GM23338 (cell line): ENCODE measurements around the gene DENND1B. TPM values are rescaled to one million over a fixed set of nuclear protein-coding genes. Genes with fewer than 3 reads are reported as not detected.
A peak's percentile ranks its signal among the peaks of the same experiment; 100 is the strongest.

Source experiments
- ATAC-seq: fragments of 200-7000 bp; cut with Tn5 transposase; 3 replicates; pipeline ENCODE4 v1.9.1; 2020
- DNase-seq: peaks from one replicate; pipeline ENCODE4 v3.0.0-alpha.2; 2015; ENCODE audit warnings: low spot score
- H2AFZ ChIP-seq: fragments of 200-600 bp; sonication (generic); 2 replicates; pipeline ENCODE4 v1.8.0; 2016; ENCODE audit warnings: antibody characterized with exemption, mild to moderate bottlenecking, moderate library complexity
- H3F3A ChIP-seq: fragments of 200-600 bp; sonication (generic); replicated peaks from 2 replicates; pipeline ENCODE4 v1.8.0; 2017; ENCODE audit warnings: antibody characterized with exemption, mixed run types, low read depth
- H3K27ac ChIP-seq: fragments of 200-600 bp; sonication (generic); 2 replicates; pipeline ENCODE4 v1.6.1; 2016; ENCODE audit warnings: low read depth
- H3K27me3 ChIP-seq: fragments of 200-600 bp; sonication (generic); 2 replicates; pipeline ENCODE4 v1.8.0; 2016; ENCODE audit warnings: mild to moderate bottlenecking, mixed run types, moderate library complexity; ENCODE audit not compliant: insufficient read depth
- H3K36me3 ChIP-seq: fragments of 200-600 bp; sonication (generic); 2 replicates; pipeline ENCODE4 v1.8.0; 2016; ENCODE audit warnings: mild to moderate bottlenecking; ENCODE audit not compliant: insufficient read depth
- H3K4me1 ChIP-seq: fragments of 200-600 bp; sonication (generic); 2 replicates; pipeline ENCODE4 v1.8.0; 2016; ENCODE audit warnings: mild to moderate bottlenecking, moderate library complexity; ENCODE audit not compliant: insufficient read depth
- H3K4me2 ChIP-seq: fragments of 200-600 bp; sonication (generic); 2 replicates; pipeline ENCODE4 v1.7.1; 2017; ENCODE audit warnings: mixed run types
- H3K4me3 ChIP-seq: fragments of 200-600 bp; sonication (generic); 2 replicates; pipeline ENCODE4 v1.6.1; 2016; ENCODE audit warnings: mixed run types
- H3K79me2 ChIP-seq: fragments of 200-600 bp; sonication (generic); replicated peaks from 2 replicates; pipeline ENCODE4 v1.8.0; 2017; ENCODE audit warnings: mild to moderate bottlenecking; ENCODE audit not compliant: insufficient read depth
- H3K9me2 ChIP-seq: fragments of 200-600 bp; sonication (generic); 2 replicates; pipeline ENCODE4 v1.8.0; 2017; ENCODE audit not compliant: insufficient read depth
- H4K20me1 ChIP-seq: fragments of 200-600 bp; sonication (generic); replicated peaks from 2 replicates; pipeline ENCODE4 v1.8.0; 2017; ENCODE audit warnings: mild to moderate bottlenecking; ENCODE audit not compliant: insufficient read depth
- H3K27ac Mint-ChIP-seq: 2 replicates; pipeline ENCODE4 v1.8.0; 2020; ENCODE audit warnings: inconsistent platforms, mild to moderate bottlenecking, moderate library complexity, mixed read lengths
- H3K27me3 Mint-ChIP-seq: 3 replicates; pipeline ENCODE4 v1.8.0; 2022; ENCODE audit warnings: low read depth, mild to moderate bottlenecking, moderate library complexity, mixed read lengths, inconsistent platforms; ENCODE audit not compliant: insufficient read depth, poor library complexity
- H3K36me3 Mint-ChIP-seq: 3 replicates; pipeline ENCODE4 v1.8.0; 2021; ENCODE audit warnings: low read depth, mild to moderate bottlenecking, inconsistent platforms, moderate library complexity, mixed read lengths
- H3K4me1 Mint-ChIP-seq: 3 replicates; pipeline ENCODE4 v1.8.0; 2020; ENCODE audit warnings: mild to moderate bottlenecking, inconsistent platforms, mixed read lengths
- H3K4me3 Mint-ChIP-seq: 3 replicates; pipeline ENCODE4 v1.8.0; 2021; ENCODE audit warnings: moderate library complexity, mild to moderate bottlenecking, inconsistent platforms, mixed read lengths
- H3K9me3 Mint-ChIP-seq: 3 replicates; pipeline ENCODE4 v1.8.0; 2020; ENCODE audit warnings: moderate library complexity, mild to moderate bottlenecking, inconsistent platforms, mixed read lengths
- CREB1 ChIP-seq: fragments of 250-450 bp; sonication (Bioruptor Pico); IDR thresholded peaks from 2 replicates; pipeline ENCODE4 v1.5.0; 2020; ENCODE audit warnings: low read depth, mild to moderate bottlenecking, moderate library complexity
- CTCF ChIP-seq, 2 experiments: fragments of 200-600 bp in 1 of 2; sonication (generic) in 1 of 2; conservative IDR thresholded peaks; 2 replicates each; pipeline versions ENCODE4 v1.5.1 to v1.6.1; 2016 to 2017; ENCODE audit warnings: antibody characterized with exemption in 2 of 2, low read depth in 2 of 2, mild to moderate bottlenecking in 2 of 2, moderate library complexity in 1 of 2
- EZH2 ChIP-seq: fragments of 200-600 bp; sonication (generic); IDR thresholded peaks from one replicate; pipeline ENCODE4 v1.8.0; 2017; ENCODE audit warnings: antibody characterized with exemption, mild to moderate bottlenecking, low read depth; ENCODE audit not compliant: unreplicated experiment
- EZH2phosphoT487 ChIP-seq: fragments of 200-600 bp; sonication (generic); IDR thresholded peaks from one replicate; pipeline ENCODE4 v1.8.1; 2018; ENCODE audit warnings: antibody characterized with exemption; ENCODE audit not compliant: unreplicated experiment
- JUNB ChIP-seq: IDR thresholded peaks from one replicate; pipeline ENCODE4 v1.6.1; 2016; ENCODE audit warnings: antibody characterized with exemption; ENCODE audit not compliant: unreplicated experiment
- NANOG ChIP-seq: IDR thresholded peaks from 2 replicates; pipeline ENCODE4 v1.6.1; 2016; ENCODE audit warnings: antibody characterized with exemption, borderline replicate concordance
- POLR2AphosphoS5 ChIP-seq: IDR thresholded peaks from 2 replicates; pipeline ENCODE4 v1.6.1; 2016; ENCODE audit warnings: antibody characterized with exemption, low read depth
- REST ChIP-seq: IDR thresholded peaks from one replicate; pipeline ENCODE4 v1.6.1; 2018; ENCODE audit warnings: antibody characterized with exemption; ENCODE audit not compliant: unreplicated experiment
- STAT1 ChIP-seq: IDR thresholded peaks from one replicate; pipeline ENCODE4 v1.6.1; 2016; ENCODE audit warnings: antibody characterized with exemption; ENCODE audit not compliant: unreplicated experiment
- ZNF114 ChIP-seq: fragments of 250-450 bp; sonication (Bioruptor Pico); IDR thresholded peaks from 2 replicates; pipeline ENCODE4 v1.5.0; 2020; ENCODE audit warnings: mild to moderate bottlenecking, moderate library complexity
- ZNF331 ChIP-seq: fragments of 250-450 bp; sonication (Bioruptor Pico); IDR thresholded peaks from 2 replicates; pipeline ENCODE4 v1.5.0; 2020; ENCODE audit warnings: low read depth, mild to moderate bottlenecking, moderate library complexity
- ZNF462 ChIP-seq: fragments of 250-450 bp; sonication (Bioruptor Pico); IDR thresholded peaks from 2 replicates; pipeline ENCODE4 v1.5.0; 2020; ENCODE audit warnings: mild to moderate bottlenecking, moderate library complexity
- polyA plus RNA-seq: library from polyadenylated mRNA; unstranded; fragments of >200 nt; fragmentation: Nextera tagmentation; extraction: Ambion mirVana; gene quantifications from 2 replicates; pipeline ENCODE4 v1.2.1, GENCODE V29; 2016
- total RNA-seq: library from RNA; depleted of rRNA; stranded (reverse); fragments of >200 nt; shearing (Covaris generic); gene quantifications from 2 replicates; pipeline ENCODE4 v1.2.3, GENCODE V29; 2014
- TF ChIP-seq, protein P1 (sequence below): IDR thresholded peaks from 2 replicates; pipeline ENCODE4 v1.6.1; 2016; ENCODE audit warnings: antibody characterized with exemption

Gene DENND1B
- total and polyA plus RNA-seq, 2 experiments from 2014 or later: 4.3 to 5.2 TPM

- no peak overlapping the region for H2AFZ ChIP-seq
- H3K27me3 Mint-ChIP-seq: no peaks in the 10 kb centered on the region
- H3K4me3 Mint-ChIP-seq: no peak overlapping the region
- H3K27ac Mint-ChIP-seq: no peak overlapping the region
- peak; percentile 91 for ATAC-seq
- peak; percentile 47 for DNase-seq
- no peak overlapping the region for H3K27ac ChIP-seq
- no peaks in the 10 kb centered on the region for H3K9me3 Mint-ChIP-seq
- H3F3A ChIP-seq: no peaks in the 10 kb centered on the region
- no peaks in the 10 kb centered on the region for H3K36me3 Mint-ChIP-seq
- peaks cover 33% of the 10 kb centered on the region for H3K4me1 ChIP-seq
- H3K27me3 ChIP-seq: no peaks in the 10 kb centered on the region
- TF ChIP-seq EZH2 (no peak), EZH2phosphoT487 (no peak), CTCF (conservative IDR thresholded peaks at IDR 0.05; ENCODE audit: low read depth in 2 of 2) (no peak), ZNF114 (CRISPR knock-in tag) (no peak), CREB1 (CRISPR knock-in tag) (no peak), ZNF462 (CRISPR knock-in tag) (no peak), STAT1 (no peak), POLR2AphosphoS5 (no peak), ZNF331 (no peak), REST (no peak), NANOG (no peak), JUNB (no peak)
- TF ChIP-seq, protein P1, sequence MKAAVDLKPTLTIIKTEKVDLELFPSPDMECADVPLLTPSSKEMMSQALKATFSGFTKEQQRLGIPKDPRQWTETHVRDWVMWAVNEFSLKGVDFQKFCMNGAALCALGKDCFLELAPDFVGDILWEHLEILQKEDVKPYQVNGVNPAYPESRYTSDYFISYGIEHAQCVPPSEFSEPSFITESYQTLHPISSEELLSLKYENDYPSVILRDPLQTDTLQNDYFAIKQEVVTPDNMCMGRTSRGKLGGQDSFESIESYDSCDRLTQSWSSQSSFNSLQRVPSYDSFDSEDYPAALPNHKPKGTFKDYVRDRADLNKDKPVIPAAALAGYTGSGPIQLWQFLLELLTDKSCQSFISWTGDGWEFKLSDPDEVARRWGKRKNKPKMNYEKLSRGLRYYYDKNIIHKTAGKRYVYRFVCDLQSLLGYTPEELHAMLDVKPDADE: no peak
- no peaks in the 10 kb centered on the region for H3K36me3 ChIP-seq
- peaks cover 36% of the 10 kb centered on the region for H3K4me1 Mint-ChIP-seq
- no peak overlapping the region; the same call in 1 of the 2 replicates for H3K4me2 ChIP-seq
- no peak overlapping the region for H3K4me3 ChIP-seq
- no peaks in the 10 kb centered on the region for H4K20me1 ChIP-seq
- peaks cover 3% of the 10 kb centered on the region; the same call in 1 of the 2 replicates for H3K9me2 ChIP-seq
- H3K79me2 ChIP-seq: no peaks in the 10 kb centered on the region
These were observed 303.9 kb downstream of the DENND1B start for GRCh38 chr1:197471248-197471985.
